Endothelial cell of umbilical vein (primary cell): Measurements from ENCODE around the gene CCDC197. TPM values are rescaled to one million over a fixed set of nuclear protein-coding genes. Genes with fewer than 3 reads are reported as not detected.

Experiments used
- BruUV-seq: library from RNA; stranded (reverse); fragments of 400-500 nt; replicated peaks from 2 replicates; lab custom pipeline; 2021; lab: Mats Ljungman, UMichigan
- CTCF ChIA-PET: fragments of 300-600, 350-600 bp; sonication (Branson Sonifier 250); formaldehyde crosslinking; loops from one replicate; lab custom pipeline; 2021; ENCODE audit warnings: antibody characterized with exemption, inconsistent platforms; lab: Charles Lee
- POLR2A ChIA-PET: fragments of 300-600, 350-600 bp; sonication (Branson Sonifier 250); formaldehyde crosslinking; loops from one replicate; lab custom pipeline; 2021; ENCODE audit warnings: antibody characterized with exemption, inconsistent platforms; lab: Charles Lee
- DNase-seq: peaks from one replicate; pipeline ENCODE4 v3.0.0-alpha.2; 2011; ENCODE audit warnings: low read depth, low spot score
- FAIRE-seq: peaks from 2 replicates; lab custom pipeline; 2011; peaks lifted over from hg19 to GRCh38; lab: Jason Lieb, UNC
- H2AFZ ChIP-seq: 2 replicates; pipeline ENCODE4 v1.6.0; 2012; ENCODE audit warnings: low read depth, low read length, control low read depth, inconsistent platforms
- H3K27ac ChIP-seq: 2 replicates; pipeline ENCODE4 v1.5.1; 2011; ENCODE audit warnings: low read depth, mild to moderate bottlenecking, control low read depth, low read length, moderate library complexity; ENCODE audit not compliant: insufficient read depth
- H3K27me3 ChIP-seq, 2 experiments: 2 replicates each; pipeline versions ENCODE4 v1.6.0 to v1.6.1; 2011; ENCODE audit warnings: low read length in 2 of 2, mixed read lengths in 1 of 2; ENCODE audit not compliant: control insufficient read depth in 2 of 2, insufficient read depth in 2 of 2
- H3K36me3 ChIP-seq, 2 experiments: 2 replicates in 1 of 2; 3 replicates in 1 of 2; pipeline ENCODE4 v1.5.1; 2011; ENCODE audit warnings: low read length in 2 of 2, mild to moderate bottlenecking in 1 of 2, moderate library complexity in 1 of 2; ENCODE audit not compliant: control insufficient read depth in 2 of 2, insufficient read depth in 2 of 2; ENCODE audit errors: extremely low read depth in 1 of 2
- H3K4me1 ChIP-seq: 3 replicates; pipeline ENCODE4 v1.5.1; 2011; ENCODE audit warnings: mild to moderate bottlenecking, low read length; ENCODE audit not compliant: control insufficient read depth, insufficient read depth; ENCODE audit errors: extremely low read depth
- H3K4me2 ChIP-seq: 2 replicates; pipeline ENCODE4 v1.6.1; 2011; ENCODE audit warnings: low read length, control low read depth, mixed read lengths; ENCODE audit not compliant: insufficient read depth
- H3K4me3 ChIP-seq, 3 experiments: fragments of 200-600 bp in 1 of 3; sonication (generic), shearing (Covaris generic) in 1 of 3; replicated peaks in 1 of 3; 2 replicates each; pipeline ENCODE4 v1.5.1; 2011 to 2016; ENCODE audit warnings: control low read depth in 3 of 3, low read length in 3 of 3, mild to moderate bottlenecking in 2 of 3, inconsistent platforms in 1 of 3, low read depth in 1 of 3, moderate library complexity in 1 of 3; ENCODE audit not compliant: insufficient read depth in 1 of 3
- H3K79me2 ChIP-seq: 2 replicates; pipeline ENCODE4 v1.6.0; 2012; ENCODE audit warnings: low read length, inconsistent platforms; ENCODE audit not compliant: control insufficient read depth, insufficient read depth
- H3K9ac ChIP-seq: replicated peaks from 2 replicates; pipeline ENCODE3; 2011; ENCODE audit warnings: low read length, control low read depth; ENCODE audit not compliant: insufficient read depth; ENCODE audit errors: extremely low read depth
- H3K9me1 ChIP-seq: replicated peaks from 3 replicates; pipeline ENCODE4 v1.6.0; 2011; ENCODE audit warnings: mild to moderate bottlenecking, low read length; ENCODE audit not compliant: control insufficient read depth, insufficient read depth; ENCODE audit errors: extremely low read depth
- H3K9me3 ChIP-seq: replicated peaks from 2 replicates; pipeline ENCODE4 v1.5.1; 2012; ENCODE audit warnings: low read length, inconsistent platforms; ENCODE audit not compliant: control insufficient read depth, insufficient read depth
- H4K20me1 ChIP-seq: replicated peaks from 2 replicates; pipeline ENCODE3; 2011; ENCODE audit warnings: mild to moderate bottlenecking, low read length; ENCODE audit not compliant: control insufficient read depth, insufficient read depth; ENCODE audit errors: extremely low read depth
- EZH2 ChIP-seq: IDR thresholded peaks from 2 replicates; pipeline ENCODE4 v1.6.1; 2012; ENCODE audit warnings: borderline replicate concordance, low read depth, mild to moderate bottlenecking, moderate library complexity, low read length, inconsistent platforms; ENCODE audit not compliant: severe bottlenecking
- FOS ChIP-seq: IDR thresholded peaks from 2 replicates; pipeline ENCODE4 v1.6.1; 2011; ENCODE audit warnings: mild to moderate bottlenecking, low read length, moderate library complexity, borderline replicate concordance; ENCODE audit not compliant: insufficient read depth
- GATA2 ChIP-seq: IDR thresholded peaks from 2 replicates; pipeline ENCODE4 v1.7.0; 2011; ENCODE audit warnings: low read depth, mild to moderate bottlenecking, moderate library complexity, mixed read lengths, low read length; ENCODE audit not compliant: insufficient read length, insufficient read depth
- JUN ChIP-seq: IDR thresholded peaks from 2 replicates; pipeline ENCODE4 v1.6.1; 2011; ENCODE audit warnings: borderline replicate concordance, low read depth; ENCODE audit not compliant: insufficient read length, insufficient read depth
- MYC ChIP-seq: IDR thresholded peaks from one replicate; pipeline ENCODE4 v1.6.1; 2011; ENCODE audit warnings: mild to moderate bottlenecking, low read depth, low read length
- POLR2A ChIP-seq: IDR thresholded peaks from 2 replicates; pipeline ENCODE4 v1.6.1; 2012; ENCODE audit warnings: low read depth, mild to moderate bottlenecking, control low read depth, low read length
- POLR2AphosphoS5 ChIP-seq: IDR thresholded peaks from 2 replicates; pipeline ENCODE4 v1.6.1; 2012; ENCODE audit warnings: low read depth, mild to moderate bottlenecking, control low read depth, low read length, moderate library complexity; ENCODE audit not compliant: insufficient read depth
- dilution Hi-C: fragments of 300-500 bp; cut with MboI; formaldehyde crosslinking; loops from one replicate; pipeline ENCODE4 v1.15.0; 2019; ENCODE audit warnings: low sequenced_read_pairs; ENCODE audit not compliant: extremely low pct_ligation_motif_present
- intact Hi-C: fragments of 100-400 bp; cut with micrococcal nuclease; formaldehyde crosslinking; loops from one replicate; pipeline ENCODE4 v1.10.0; 2022
- polyA plus RNA-seq, 4 experiments: library from polyadenylated mRNA; depleted of rRNA in 3 of 4; stranded (reverse) in 3 of 4; unstranded in 1 of 4; fragments of >200 nt; gene quantifications; 2 replicates each; pipeline versions ENCODE4 v1.2.1 to v1.2.3, GENCODE V29; 2011 to 2012; ENCODE audit warnings: missing spikeins in 1 of 4
- total RNA-seq: library from RNA; stranded (reverse); gene quantifications from 2 replicates; pipeline ENCODE4 v1.2.3, GENCODE V29; 2021
- TF ChIP-seq, protein P1 (sequence below): IDR thresholded peaks from 2 replicates; pipeline ENCODE4 v1.6.1; 2011; ENCODE audit not compliant: insufficient read depth, insufficient read length
- TF ChIP-seq, protein P2 (sequence below), 2 donors: IDR thresholded peaks; 1 replicate in 1 of 2; 2 replicates in 1 of 2; pipeline ENCODE4 v1.5.1; 2011; ENCODE audit warnings: low read length in 2 of 2, mild to moderate bottlenecking in 2 of 2, moderate library complexity in 2 of 2, control low read depth in 1 of 2, inconsistent platforms in 1 of 2, low read depth in 1 of 2; ENCODE audit not compliant: insufficient read depth in 1 of 2; ENCODE audit errors: extremely low read depth in 1 of 2

Gene CCDC197
- total and polyA plus RNA-seq, 2 donors (not counting 3 experiments of a cell fraction or from before 2014, with no cell fraction given): not detected

DNA sequence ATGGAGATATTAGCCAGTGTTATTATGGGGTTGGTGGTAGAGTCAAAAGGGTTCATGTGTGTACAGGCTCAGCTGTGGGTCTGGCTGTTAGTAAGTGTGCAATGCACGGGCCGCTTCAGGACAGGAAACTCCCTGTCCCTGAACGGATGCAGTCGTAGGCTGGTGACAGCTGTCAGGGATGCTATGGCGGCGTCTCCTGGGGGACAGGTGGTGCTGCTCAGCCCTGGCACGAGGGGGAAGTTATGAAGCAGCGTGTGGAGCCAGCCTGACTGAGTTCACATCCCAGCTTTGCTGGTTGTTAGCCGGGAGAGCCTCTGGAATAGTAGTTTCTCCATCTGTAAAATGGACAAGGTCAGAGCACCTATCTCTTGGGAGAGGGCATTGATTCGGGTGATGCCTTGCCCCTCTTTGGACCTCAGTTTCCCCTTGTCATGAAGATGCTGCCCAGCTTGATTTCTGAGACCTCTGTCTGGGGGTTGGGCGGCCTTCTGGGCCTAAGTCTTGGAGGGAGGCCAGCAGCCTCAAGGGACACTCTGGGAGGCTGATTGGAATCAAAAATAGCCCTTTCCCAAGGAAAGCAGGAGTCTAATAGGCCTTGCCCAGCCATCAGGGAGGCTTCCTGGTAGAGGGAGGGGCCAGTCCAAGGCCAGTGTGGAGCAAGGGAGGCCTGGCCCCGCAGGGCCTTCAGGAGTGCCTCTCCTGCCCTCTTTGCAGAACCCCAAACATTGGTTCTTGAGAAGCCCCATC is 27.8 kb upstream of the CCDC197 start:
- CTCF ChIA-PET: interaction anchor here (8.6 kb wide), 1 partner anchor 29 kb away, joined by 116 read pairs; no protein-coding TSS in a partner anchor
- dilution Hi-C loops (no loop called here), intact Hi-C loops (no loop called here)
- Histone ChIP-seq H3K4me3 (no peak overlapping the region), H3K27ac (no peak overlapping the region), H3K27me3 (no peaks in the 10 kb centered on the region), H3K36me3 (no peaks in the 10 kb centered on the region), H3K79me2 (no peaks in the 10 kb centered on the region), H3K9me1 (no peaks in the 10 kb centered on the region), H4K20me1 (no peaks in the 10 kb centered on the region), H3K9ac (no peak overlapping the region), H3K9me3 (no peaks in the 10 kb centered on the region), H3K4me1 (no peaks in the 10 kb centered on the region), H3K4me2 (no peak overlapping the region), H2AFZ (no peak overlapping the region)
- no peak for TF ChIP-seq MYC
- no peak for TF ChIP-seq GATA2
- TF ChIP-seq POLR2AphosphoS5: no peak
- TF ChIP-seq, protein P1, sequence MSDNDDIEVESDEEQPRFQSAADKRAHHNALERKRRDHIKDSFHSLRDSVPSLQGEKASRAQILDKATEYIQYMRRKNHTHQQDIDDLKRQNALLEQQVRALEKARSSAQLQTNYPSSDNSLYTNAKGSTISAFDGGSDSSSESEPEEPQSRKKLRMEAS: no peak
- TF ChIP-seq FOS: no peak
- TF ChIP-seq POLR2A: no peak
- no peak for TF ChIP-seq JUN
- TF ChIP-seq, protein P2, sequence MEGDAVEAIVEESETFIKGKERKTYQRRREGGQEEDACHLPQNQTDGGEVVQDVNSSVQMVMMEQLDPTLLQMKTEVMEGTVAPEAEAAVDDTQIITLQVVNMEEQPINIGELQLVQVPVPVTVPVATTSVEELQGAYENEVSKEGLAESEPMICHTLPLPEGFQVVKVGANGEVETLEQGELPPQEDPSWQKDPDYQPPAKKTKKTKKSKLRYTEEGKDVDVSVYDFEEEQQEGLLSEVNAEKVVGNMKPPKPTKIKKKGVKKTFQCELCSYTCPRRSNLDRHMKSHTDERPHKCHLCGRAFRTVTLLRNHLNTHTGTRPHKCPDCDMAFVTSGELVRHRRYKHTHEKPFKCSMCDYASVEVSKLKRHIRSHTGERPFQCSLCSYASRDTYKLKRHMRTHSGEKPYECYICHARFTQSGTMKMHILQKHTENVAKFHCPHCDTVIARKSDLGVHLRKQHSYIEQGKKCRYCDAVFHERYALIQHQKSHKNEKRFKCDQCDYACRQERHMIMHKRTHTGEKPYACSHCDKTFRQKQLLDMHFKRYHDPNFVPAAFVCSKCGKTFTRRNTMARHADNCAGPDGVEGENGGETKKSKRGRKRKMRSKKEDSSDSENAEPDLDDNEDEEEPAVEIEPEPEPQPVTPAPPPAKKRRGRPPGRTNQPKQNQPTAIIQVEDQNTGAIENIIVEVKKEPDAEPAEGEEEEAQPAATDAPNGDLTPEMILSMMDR (IDR thresholded peaks at IDR 0.05; ENCODE audit: extremely low read depth in 1 of 2, insufficient read depth in 1 of 2, low read depth in 1 of 2, low read length in 2 of 2): no peak
- no peak for TF ChIP-seq EZH2
- FAIRE-seq (no peak), DNase-seq (no peak)
- POLR2A ChIA-PET: no interaction called here
- BruUV-seq: no TSS peak
